Gastrocnemius medialis (tissue), 4 donors: ENCODE data around the gene SETX. TPM values are rescaled to one million over a fixed set of nuclear protein-coding genes. Genes with fewer than 3 reads are reported as not detected.
"Not testable (repeated sequence)": the region's sequence is repeated elsewhere in the genome, so short reads cannot be mapped to it uniquely, and the experiment has no call there.

Experiments used
- ATAC-seq, 2 donors: fragments of 150-250 bp; one replicate each; pipeline ENCODE4 v1.9.1; 2016
- DNase-seq, 2 donors: peaks; one replicate each; pipeline ENCODE4 v3.0.0-alpha.2; 2019
- H3K27ac ChIP-seq, 4 donors: fragments of 200-600 bp; sonication (generic); 1 replicate in 1 of 4; 2 replicates in 3 of 4; pipeline ENCODE4 v1.5.1; 2016 to 2018; ENCODE audit warnings: mild to moderate bottlenecking in 2 of 4, moderate library complexity in 1 of 4
- H3K27me3 ChIP-seq, 3 donors: fragments of 200-600 bp; sonication (generic) in 2 of 3; 1 replicate in 1 of 3; 2 replicates in 2 of 3; pipeline versions ENCODE4 v1.5.1 to v1.6.0; 2016 to 2019; ENCODE audit warnings: mild to moderate bottlenecking in 1 of 3, moderate library complexity in 1 of 3
- H3K36me3 ChIP-seq, 2 donors: fragments of 200-600 bp; sonication (generic) in 1 of 2; one replicate each; pipeline ENCODE4 v1.5.1; 2017 to 2018
- H3K4me1 ChIP-seq, 2 donors: fragments of 200-600 bp; sonication (generic) in 1 of 2; one replicate each; pipeline ENCODE4 v1.5.1; 2016 to 2017; ENCODE audit warnings: mild to moderate bottlenecking in 2 of 2
- H3K4me3 ChIP-seq, 4 donors: fragments of 200-600 bp; sonication (generic) in 3 of 4; 1 replicate in 1 of 4; 2 replicates in 3 of 4; pipeline ENCODE4 v1.5.1; 2016 to 2019; ENCODE audit warnings: mild to moderate bottlenecking in 2 of 4
- H3K9me3 ChIP-seq, 3 donors: fragments of 200-600 bp; sonication (generic) in 2 of 3; 1 replicate in 1 of 3; 2 replicates in 2 of 3; pipeline ENCODE4 v1.5.1; 2016 to 2019
- CTCF ChIP-seq, 5 experiments: fragments of 450-650 bp in 3 of 5; fragments of 200-600 bp in 2 of 5; sonication (generic) in 2 of 5; IDR thresholded peaks in 4 of 5; conservative IDR thresholded peaks in 1 of 5; 1 replicate in 4 of 5; 2 replicates in 1 of 5; pipeline ENCODE4 v1.5.1; 2016 to 2019; ENCODE audit warnings: antibody characterized with exemption in 5 of 5, mild to moderate bottlenecking in 3 of 5, moderate library complexity in 3 of 5
- POLR2A ChIP-seq, 2 donors: fragments of 450-650 bp; IDR thresholded peaks; one replicate each; pipeline ENCODE4 v1.6.1; 2017; ENCODE audit warnings: antibody characterized with exemption in 2 of 2, mild to moderate bottlenecking in 2 of 2, moderate library complexity in 2 of 2
- in situ Hi-C, 4 donors: fragments of 200-750 bp; cut with MboI; loops; one replicate each; pipeline versions ENCODE4 v1.15.0 to v1.8.0; 2017; ENCODE audit warnings: low sequenced_read_pairs in 4 of 4
- intact Hi-C: fragments of 100-400 bp; cut with DNase I; formaldehyde crosslinking; loops from one replicate; pipeline ENCODE4 v1.15.1; 2023; ENCODE audit warnings: low total_unique reads
- total RNA-seq, 4 donors: library from RNA; depleted of rRNA; stranded (reverse); fragments of >200 nt; gene quantifications; one replicate each; pipeline versions ENCODE4 v1.1.0 to v1.2.3, GENCODE V29; 2016

The SETX gene
- total RNA-seq, 4 donors from 2014 or later, result 22.3 to 39.3 (median 24.8) TPM

GRCh38 chr9:132274861-132275260 is 79.9 kb downstream of the SETX start:
- intact Hi-C loops, result no loop called here
- in situ Hi-C loops, result loop anchor here (25.0 kb wide), 3 partner anchors 688 to 1138 kb away; partner anchors contain the start of gene NUP214 (in 1 of the 4)
- ATAC-seq (no peak), DNase-seq (no peak)
- Histone ChIP-seq H3K36me3 (peaks cover 0 to 84% of the 10 kb centered on the region in 2 donors), H3K4me1 (peaks cover 0 to 4% of the 10 kb centered on the region in 2 donors), H3K9me3 (no peaks in the 10 kb centered on the region), H3K27me3 (no peaks in the 10 kb centered on the region), H3K4me3 (no peak overlapping the region), H3K27ac (no peak overlapping the region)
- no peak for TF ChIP-seq POLR2A (IDR thresholded peaks at IDR 0.05)
- TF ChIP-seq CTCF (IDR thresholded peaks at IDR 0.05 in 4 of 5, conservative IDR thresholded peaks at IDR 0.05 in 1 of 5), result no peak

GRCh38 chr9:132269704-132270516 is 84.9 kb downstream of the SETX start:
- ATAC-seq (peak; percentile 59 to 73), DNase-seq (peak in 1 of 2 donors; percentile 54)
- H3K9me3 ChIP-seq, H3K27me3 ChIP-seq, H3K4me3 ChIP-seq, H3K4me1 ChIP-seq: not testable (repeated sequence)
- in situ Hi-C loops (loop anchor here in 3 of 4 donors (25.0 kb wide), 2 partner anchors 683 to 708 kb away; no protein-coding TSS in a partner anchor), intact Hi-C loops (loop anchor here (5.0 kb wide), 1 partner anchor 508 kb away; no protein-coding TSS in a partner anchor)
- Histone ChIP-seq H3K27ac (peak overlapping the region; percentile 70 to 72 (median 72)), H3K36me3 (peaks cover 0 to 64% of the 10 kb centered on the region in 2 donors)

- H3K27me3 ChIP-seq, result no peaks in the 10 kb centered on the region
- intact Hi-C loops (loop anchor here (5.0 kb wide), 1 partner anchor 507 kb away; no protein-coding TSS in a partner anchor), in situ Hi-C loops (loop anchor here in 3 of 4 donors (25.0 kb wide), 2 partner anchors 682 to 707 kb away; no protein-coding TSS in a partner anchor)
- H3K4me1 ChIP-seq, result peaks cover 0 to 4% of the 10 kb centered on the region in 2 donors
- ATAC-seq (peak in 1 of 2 donors; percentile 71), DNase-seq (peak in 1 of 2 donors; percentile 58)
- H3K9me3 ChIP-seq, result no peaks in the 10 kb centered on the region
- H3K36me3 ChIP-seq, result peaks cover 0 to 63% of the 10 kb centered on the region in 2 donors
- no peak overlapping the region for H3K4me3 ChIP-seq
- peak overlapping the region; percentile 70 to 72 (median 72) for H3K27ac ChIP-seq
- TF ChIP-seq CTCF (IDR thresholded peaks at IDR 0.05 in 4 of 5, conservative IDR thresholded peaks at IDR 0.05 in 1 of 5) (peak; percentile 69 to 85 (median 76)), POLR2A (IDR thresholded peaks at IDR 0.05) (no peak)
These were observed 85.9 kb downstream of the SETX start for GRCh38 chr9:132268725-132269352.

GRCh38 chr9:132267660-132268059 is 87.1 kb downstream of the SETX start:
- Histone ChIP-seq H3K4me3 (no peak overlapping the region), H3K27ac (no peak overlapping the region), H3K4me1 (peaks cover 5 to 10% of the 10 kb centered on the region in 2 donors), H3K9me3 (no peaks in the 10 kb centered on the region), H3K27me3 (no peaks in the 10 kb centered on the region), H3K36me3 (peaks cover 0 to 61% of the 10 kb centered on the region in 2 donors)
- TF ChIP-seq CTCF (IDR thresholded peaks at IDR 0.05 in 4 of 5, conservative IDR thresholded peaks at IDR 0.05 in 1 of 5) (no peak), POLR2A (IDR thresholded peaks at IDR 0.05) (no peak)
- ATAC-seq, result no peak
- in situ Hi-C loops (loop anchor here in 3 of 4 donors (25.0 kb wide), 2 partner anchors 680 to 705 kb away; no protein-coding TSS in a partner anchor), intact Hi-C loops (loop anchor here (5.0 kb wide), 1 partner anchor 505 kb away; no protein-coding TSS in a partner anchor)
- DNase-seq, result no peak
